ENCODE data around the gene EPB41L4B. TPM values are rescaled to one million over a fixed set of nuclear protein-coding genes. Genes with fewer than 3 reads are reported as not detected.

EPB41L4B gene
- total RNA-seq, 1 donor from 2014 or later, result 4.7 TPM

GRCh38 chr9:109203761-109204360, 117.0 kb downstream of the EPB41L4B start:
- no peaks in the 10 kb centered on the region for H3K4me1 ChIP-seq
- DNase-seq (ENCODE audit: extremely low spot score in 2 of 2), result no peak
- intact Hi-C loops (cut with DNase I), result no loop called here
- no peaks in the 10 kb centered on the region for H3K27me3 ChIP-seq
- H3K36me3 ChIP-seq, result no peaks in the 10 kb centered on the region
- TF ChIP-seq POLR2AphosphoS5 (IDR thresholded peaks at IDR 0.05; ENCODE audit: insufficient read depth in 1 of 2, low read depth in 1 of 2) (no peak), CTCF (IDR thresholded peaks at IDR 0.05) (no peak), POLR2A (IDR thresholded peaks at IDR 0.05) (no peak)
- no peaks in the 10 kb centered on the region for H3K9me3 ChIP-seq
- no peak overlapping the region for H3K4me3 ChIP-seq
- H3K27ac ChIP-seq, result no peak overlapping the region

GRCh38 chr9:109199676-109200075, 121.2 kb downstream of the EPB41L4B start:
- no peak for TF ChIP-seq POLR2AphosphoS5 (IDR thresholded peaks at IDR 0.05; ENCODE audit: insufficient read depth in 1 of 2, low read depth in 1 of 2)
- TF ChIP-seq CTCF (IDR thresholded peaks at IDR 0.05), result no peak
- TF ChIP-seq POLR2A (IDR thresholded peaks at IDR 0.05), result no peak
- no peaks in the 10 kb centered on the region for H3K27me3 ChIP-seq
- no peaks in the 10 kb centered on the region for H3K36me3 ChIP-seq
- intact Hi-C loops (cut with DNase I), result no loop called here
- no peaks in the 10 kb centered on the region for H3K9me3 ChIP-seq
- no peak overlapping the region for H3K4me3 ChIP-seq
- no peaks in the 10 kb centered on the region for H3K4me1 ChIP-seq
- H3K27ac ChIP-seq, result no peak overlapping the region
- DNase-seq (ENCODE audit: extremely low spot score in 2 of 2), result no peak

GRCh38 chr9:109198736-109199382, 122.0 kb downstream of the EPB41L4B start:
- no peak overlapping the region for H3K27ac ChIP-seq
- H3K9me3 ChIP-seq, result no peaks in the 10 kb centered on the region
- H3K36me3 ChIP-seq, result no peaks in the 10 kb centered on the region
- TF ChIP-seq POLR2A (IDR thresholded peaks at IDR 0.05) (no peak), POLR2AphosphoS5 (IDR thresholded peaks at IDR 0.05; ENCODE audit: insufficient read depth in 1 of 2, low read depth in 1 of 2) (no peak), CTCF (IDR thresholded peaks at IDR 0.05) (no peak)
- intact Hi-C loops (cut with DNase I), result no loop called here
- no peaks in the 10 kb centered on the region for H3K27me3 ChIP-seq
- no peak for DNase-seq (ENCODE audit: extremely low spot score in 2 of 2)
- H3K4me1 ChIP-seq, result no peaks in the 10 kb centered on the region
- no peak overlapping the region for H3K4me3 ChIP-seq

GRCh38 chr9:109193974-109194556, 126.8 kb downstream of the EPB41L4B start:
- Histone ChIP-seq H3K36me3 (no peaks in the 10 kb centered on the region), H3K4me1 (no peaks in the 10 kb centered on the region), H3K27me3 (no peaks in the 10 kb centered on the region), H3K4me3 (no peak overlapping the region), H3K27ac (no peak overlapping the region), H3K9me3 (no peaks in the 10 kb centered on the region)
- no peak for TF ChIP-seq POLR2A (IDR thresholded peaks at IDR 0.05)
- TF ChIP-seq CTCF (IDR thresholded peaks at IDR 0.05), result no peak
- TF ChIP-seq POLR2AphosphoS5 (IDR thresholded peaks at IDR 0.05; ENCODE audit: insufficient read depth in 1 of 2, low read depth in 1 of 2), result no peak
- DNase-seq (ENCODE audit: extremely low spot score in 2 of 2), result no peak
- intact Hi-C loops (cut with DNase I), result no loop called here
